T-helper 22 cell (primary cell): ENCODE results near the gene MOGAT2.

Experiments used
- DNase-seq: peaks from one replicate; pipeline ENCODE4 v3.0.0-alpha.2; 2020; ENCODE audit warnings: low read depth

Gene MOGAT2

DNA sequence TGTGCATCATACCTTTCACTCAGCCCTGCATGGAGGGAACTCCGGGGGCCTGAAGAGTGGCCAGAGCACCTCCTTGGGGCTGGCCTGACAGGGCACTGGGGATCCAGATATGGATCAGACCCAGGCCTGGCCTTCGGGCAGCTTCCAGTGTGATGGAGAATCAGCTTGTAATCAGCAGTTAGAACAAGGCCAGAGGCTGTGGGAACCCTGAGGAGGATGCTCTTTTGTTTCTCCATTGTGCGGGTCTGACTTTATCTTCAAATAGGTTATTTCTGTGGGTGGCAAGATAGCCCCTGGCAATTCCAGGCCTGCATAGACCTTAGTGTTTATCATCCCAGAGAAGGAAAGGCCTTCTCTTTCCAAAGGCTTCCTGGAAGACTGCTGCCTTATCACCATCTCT, 63.2 kb downstream of the MOGAT2 start:
- DNase-seq: no peak

DNA sequence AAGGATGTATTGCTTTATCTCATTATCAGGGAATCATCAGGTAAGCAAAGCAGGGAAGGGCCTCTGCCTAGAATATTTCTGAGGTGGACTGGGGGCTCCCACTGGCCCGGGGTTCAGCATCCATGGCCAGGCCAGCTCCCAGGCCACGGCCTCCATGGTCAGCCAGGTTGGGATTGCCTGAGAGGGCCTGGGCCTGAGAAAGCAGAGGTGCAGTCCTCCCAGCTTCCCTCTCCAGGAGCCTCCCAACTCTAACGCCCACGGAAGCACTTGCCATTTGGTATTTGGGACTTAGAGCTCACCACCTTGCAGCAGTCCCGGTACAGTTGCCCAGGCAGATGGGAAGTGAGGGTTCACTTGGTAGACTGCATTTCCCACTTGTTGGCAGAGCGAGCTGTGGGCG, 63.7 kb downstream of the MOGAT2 start:
- DNase-seq: no peak

DNA sequence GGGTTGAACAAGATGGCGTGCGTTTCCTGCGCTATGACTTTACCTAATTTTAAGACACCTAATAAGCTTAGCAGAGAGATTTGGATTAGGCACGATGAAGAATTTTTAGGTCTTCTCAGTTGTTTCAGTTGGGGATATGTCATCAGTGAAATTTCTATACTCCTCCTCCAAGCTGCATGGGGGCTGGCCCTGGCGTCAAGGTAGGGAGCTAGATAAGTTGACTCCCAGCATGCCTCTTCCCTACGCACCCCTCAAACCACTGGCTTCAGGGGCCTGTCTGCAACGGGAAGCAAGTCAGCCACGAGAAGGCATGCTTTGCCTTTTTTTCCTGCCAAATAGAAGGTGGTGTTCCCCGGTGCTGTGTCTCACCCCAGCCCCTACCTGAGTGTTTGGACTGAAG, 64.2 kb downstream of the MOGAT2 start:
- DNase-seq: no peak
